ENCODE measurements around the gene PCDHGC5. TPM values are rescaled to one million over a fixed set of nuclear protein-coding genes. Genes with fewer than 3 reads are reported as not detected.

The PCDHGC5 gene
- total and polyA plus RNA-seq, 9 of the 15 experiments (the other 6 are each of a cell fraction or from before 2014, with no cell fraction given): not detected

GRCh38 chr5:141517880-141518617 lies 29.2 kb downstream of the PCDHGC5 start:
- Histone ChIP-seq H2AFZ (ENCODE audit: low read depth, low read length) (no peak overlapping the region), H3K9me1 (ENCODE audit: control insufficient read depth, insufficient read depth, low read length) (peaks cover 2% of the 10 kb centered on the region), H3K4me3 (no peak overlapping the region), H3K27me3 (ENCODE audit: control insufficient read depth in 2 of 2, insufficient read depth in 2 of 2, low read length in 2 of 2) (no peaks in the 10 kb centered on the region), H3K4me2 (ENCODE audit: insufficient read depth, low read length) (no peak overlapping the region), H3K4me1 (replicated peaks in 1 of 2; ENCODE audit: control insufficient read depth in 2 of 2, insufficient read depth in 2 of 2, low read length in 2 of 2) (peaks cover 6 to 7% of the 10 kb centered on the region in 2 experiments; a peak in 3 of 5 replicates), H3K36me3 (ENCODE audit: control insufficient read depth, insufficient read depth, low read length) (peaks cover 97% of the 10 kb centered on the region), H3K9me3 (replicated peaks; ENCODE audit: control insufficient read depth, insufficient read depth, low read depth, low read length) (no peaks in the 10 kb centered on the region), H3K79me2 (ENCODE audit: control insufficient read depth, insufficient read depth, low read length) (no peaks in the 10 kb centered on the region), H3K27ac (ENCODE audit: extremely low read depth, low read depth, low read length) (no peak overlapping the region), H4K20me1 (replicated peaks; ENCODE audit: control insufficient read depth, insufficient read depth, low read length) (no peaks in the 10 kb centered on the region), H3K9ac (ENCODE audit: insufficient read depth in 1 of 2, low read depth in 2 of 2, low read length in 2 of 2) (no peak overlapping the region)
- TF ChIP-seq ZBTB5 (IDR thresholded peaks at IDR 0.05) (no peak), NKRF (IDR thresholded peaks at IDR 0.05; ENCODE audit: borderline replicate concordance) (no peak), ZKSCAN3 (CRISPR knock-in tag; IDR thresholded peaks at IDR 0.05) (no peak), SP1 (CRISPR knock-in tag; IDR thresholded peaks at IDR 0.05) (no peak), PHF8 (IDR thresholded peaks at IDR 0.05; ENCODE audit: borderline replicate concordance, low read length) (no peak), NELFE (IDR thresholded peaks at IDR 0.05; ENCODE audit: insufficient read depth, insufficient read length) (no peak), JUND (IDR thresholded peaks at IDR 0.05; ENCODE audit: borderline replicate concordance, low read depth, low read length) (no peak), JUND (tag; IDR thresholded peaks at IDR 0.05; ENCODE audit: borderline replicate concordance, low read depth, low read length) (no peak), ZNF23 (CRISPR knock-in tag; IDR thresholded peaks at IDR 0.05) (no peak), ZNF668 (CRISPR knock-in tag; IDR thresholded peaks at IDR 0.05) (no peak), CTCFL (IDR thresholded peaks at IDR 0.05; ENCODE audit: borderline replicate concordance, insufficient read depth, low read depth, low read length, poor library complexity, severe bottlenecking) (no peak), RBM22 (IDR thresholded peaks at IDR 0.05; ENCODE audit: low read depth, low read length, poor library complexity, severe bottlenecking) (no peak), KAT2B (IDR thresholded peaks at IDR 0.05; ENCODE audit: low read depth, low read length) (no peak), ZNF75A (CRISPR knock-in tag; IDR thresholded peaks at IDR 0.05) (no peak), HDGF (IDR thresholded peaks at IDR 0.05) (no peak), XRCC3 (IDR thresholded peaks at IDR 0.05) (no peak), ARHGAP35 (IDR thresholded peaks at IDR 0.05; ENCODE audit: partially characterized antibody) (no peak)
- DNase-seq (ENCODE audit: extremely low read depth in 1 of 4, low spot score in 3 of 4): no peak
- ChIA-PET CTCF (ENCODE audit: low intra/inter-chr PET ratio) (no interaction called here), POLR2A (interaction anchor here (0.7 to 1.1 kb wide), 2 partner anchors 12 to 163 kb away, joined by 3 to 5 read pairs; partner anchors contain the start of gene PCDHGA4)
- in situ Hi-C loops (cut with MboI): no loop called here
- no peak for FAIRE-seq
- BruUV-seq (replicated peaks): no TSS peak
- intact Hi-C loops (cut with micrococcal nuclease): loop anchor here (10.0 kb wide), 1 partner anchor 283 kb away; no protein-coding TSS in a partner anchor
- 86% methylated on average over 7 of the region's 11 CpGs for WGBS (ENCODE audit: insufficient coverage, low coverage, missing lambda C conversion rate)
- ATAC-seq: no peak

Data from K562 (cell line).